Nephron progenitor cell (in vitro differentiated cells): ENCODE measurements around the gene CCDC47.
A peak's percentile ranks its signal among the peaks of the same experiment; 100 is the strongest.

Source experiments
- DNase-seq: peaks from one replicate; pipeline ENCODE4 v3.0.0; 2021
- H3K27ac Mint-ChIP-seq: 2 replicates; pipeline ENCODE4 v1.8.0; 2021; ENCODE audit warnings: mild to moderate bottlenecking, moderate library complexity, mixed read lengths
- H3K27me3 Mint-ChIP-seq: 2 replicates; pipeline ENCODE4 v1.8.0; 2021; ENCODE audit warnings: mild to moderate bottlenecking, low read depth, mixed read lengths; ENCODE audit not compliant: poor library complexity
- H3K36me3 Mint-ChIP-seq: 2 replicates; pipeline ENCODE4 v1.8.0; 2021; ENCODE audit warnings: low read depth, mixed read lengths
- H3K4me1 Mint-ChIP-seq: 2 replicates; pipeline ENCODE4 v1.8.0; 2021; ENCODE audit warnings: mixed read lengths
- H3K4me3 Mint-ChIP-seq: 2 replicates; pipeline ENCODE4 v1.8.0; 2021; ENCODE audit warnings: mild to moderate bottlenecking, moderate library complexity, mixed read lengths
- H3K9me3 Mint-ChIP-seq: 2 replicates; pipeline ENCODE4 v1.8.0; 2021; ENCODE audit warnings: mild to moderate bottlenecking, moderate library complexity, mixed read lengths
- CTCF ChIP-seq: fragments of 200-600 bp; sonication (generic); IDR thresholded peaks from 2 replicates; pipeline ENCODE4 v1.5.0; 2021; ENCODE audit warnings: antibody characterized with exemption

The CCDC47 gene

GRCh38 chr17:63714550-63715277, 58.7 kb downstream of the CCDC47 start:
- peak overlapping the region; percentile 83 for H3K27ac Mint-ChIP-seq
- peaks cover 16% of the 10 kb centered on the region for H3K36me3 Mint-ChIP-seq
- DNase-seq: no peak
- peaks cover 23% of the 10 kb centered on the region for H3K4me1 Mint-ChIP-seq
- no peak overlapping the region for H3K4me3 Mint-ChIP-seq
- no peak for TF ChIP-seq CTCF
- no peaks in the 10 kb centered on the region for H3K9me3 Mint-ChIP-seq
- peaks cover 2% of the 10 kb centered on the region for H3K27me3 Mint-ChIP-seq

- Mint-ChIP-seq H3K9me3 (no peaks in the 10 kb centered on the region), H3K4me3 (no peak overlapping the region), H3K27me3 (peaks cover 2% of the 10 kb centered on the region), H3K27ac (no peak overlapping the region), H3K4me1 (peaks cover 19% of the 10 kb centered on the region), H3K36me3 (peaks cover 30% of the 10 kb centered on the region)
- no peak for DNase-seq
- TF ChIP-seq CTCF: no peak
Measured at GRCh38 chr17:63709110-63709509, 64.3 kb downstream of the CCDC47 start.

GRCh38 chr17:63707151-63707550, 66.2 kb downstream of the CCDC47 start:
- Mint-ChIP-seq H3K4me3 (no peak overlapping the region), H3K27me3 (peaks cover 7% of the 10 kb centered on the region), H3K4me1 (peaks cover 30% of the 10 kb centered on the region), H3K9me3 (no peaks in the 10 kb centered on the region), H3K27ac (no peak overlapping the region), H3K36me3 (peaks cover 36% of the 10 kb centered on the region)
- no peak for TF ChIP-seq CTCF
- DNase-seq: no peak

- peaks cover 5% of the 10 kb centered on the region for H3K27me3 Mint-ChIP-seq
- DNase-seq: no peak
- H3K36me3 Mint-ChIP-seq: peaks cover 31% of the 10 kb centered on the region
- peak overlapping the region; percentile 64 for H3K27ac Mint-ChIP-seq
- no peak for TF ChIP-seq CTCF
- H3K4me1 Mint-ChIP-seq: peaks cover 34% of the 10 kb centered on the region
- no peaks in the 10 kb centered on the region for H3K9me3 Mint-ChIP-seq
- no peak overlapping the region for H3K4me3 Mint-ChIP-seq
Measured at GRCh38 chr17:63706336-63707082, 66.9 kb downstream of the CCDC47 start.

GRCh38 chr17:63705657-63706056, 67.7 kb downstream of the CCDC47 start:
- Mint-ChIP-seq H3K4me3 (no peak overlapping the region), H3K27me3 (peaks cover 5% of the 10 kb centered on the region), H3K4me1 (peaks cover 39% of the 10 kb centered on the region), H3K9me3 (no peaks in the 10 kb centered on the region), H3K36me3 (peaks cover 31% of the 10 kb centered on the region), H3K27ac (no peak overlapping the region)
- no peak for DNase-seq
- no peak for TF ChIP-seq CTCF
